PC-9 (cell line): ENCODE results near the gene VAV2.

Experiments
- EZH2 ChIP-seq: fragments of 200-600 bp; sonication (generic); IDR thresholded peaks from 2 replicates; pipeline ENCODE4 v1.8.0; 2017; ENCODE audit warnings: antibody characterized with exemption, low read depth
- TF ChIP-seq, protein P1 (sequence below): fragments of 200-600 bp; sonication (generic); conservative IDR thresholded peaks from 2 replicates; pipeline ENCODE4 v1.6.1; 2017; ENCODE audit warnings: mixed run types, antibody characterized with exemption, mild to moderate bottlenecking, moderate library complexity

DNA sequence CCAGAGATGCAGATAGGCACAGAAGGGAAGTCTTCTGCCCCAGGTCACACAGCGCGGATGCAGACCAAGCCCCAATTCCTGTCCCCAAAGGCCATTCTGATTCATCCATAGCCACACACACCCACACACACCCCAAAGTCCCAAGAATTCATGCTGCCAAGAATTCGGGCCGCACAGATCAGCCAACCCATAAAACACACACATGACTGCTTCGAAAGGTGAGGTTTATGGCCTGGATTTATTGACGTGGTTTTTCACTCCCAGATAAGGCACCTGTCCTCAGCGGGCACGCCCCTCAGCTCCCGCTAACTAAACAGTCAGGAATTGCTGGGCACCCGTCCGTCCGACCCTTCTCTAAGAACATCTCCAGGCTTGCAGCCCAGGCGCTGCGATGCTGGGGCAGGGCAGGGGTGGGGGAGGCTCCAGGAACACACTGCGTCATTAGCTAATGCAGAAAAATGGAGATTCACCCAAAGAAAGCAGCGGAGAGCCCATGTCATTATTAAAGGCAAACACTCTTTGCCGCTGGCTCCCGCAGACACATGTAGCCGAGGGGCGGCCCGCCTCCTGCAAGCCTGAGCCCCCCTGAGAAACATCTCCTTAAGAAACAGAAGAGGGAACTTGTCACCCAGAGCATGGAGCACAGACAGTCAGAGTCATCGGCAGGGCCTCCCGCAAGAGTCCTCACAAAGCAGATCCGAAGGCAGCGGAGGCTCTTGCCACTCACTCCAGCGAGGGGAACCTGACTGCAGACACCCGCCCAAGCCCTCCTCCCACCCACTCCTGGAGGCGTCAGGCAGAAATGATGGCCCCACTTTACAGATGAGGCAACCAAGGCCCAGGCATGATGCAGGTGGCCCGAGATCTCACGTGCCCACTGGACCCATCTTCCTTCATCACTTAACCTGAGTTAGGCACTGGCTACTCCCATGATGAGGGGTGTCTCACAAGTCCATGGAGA is 19.9 kb downstream of the VAV2 start:
- TF ChIP-seq, protein P1, sequence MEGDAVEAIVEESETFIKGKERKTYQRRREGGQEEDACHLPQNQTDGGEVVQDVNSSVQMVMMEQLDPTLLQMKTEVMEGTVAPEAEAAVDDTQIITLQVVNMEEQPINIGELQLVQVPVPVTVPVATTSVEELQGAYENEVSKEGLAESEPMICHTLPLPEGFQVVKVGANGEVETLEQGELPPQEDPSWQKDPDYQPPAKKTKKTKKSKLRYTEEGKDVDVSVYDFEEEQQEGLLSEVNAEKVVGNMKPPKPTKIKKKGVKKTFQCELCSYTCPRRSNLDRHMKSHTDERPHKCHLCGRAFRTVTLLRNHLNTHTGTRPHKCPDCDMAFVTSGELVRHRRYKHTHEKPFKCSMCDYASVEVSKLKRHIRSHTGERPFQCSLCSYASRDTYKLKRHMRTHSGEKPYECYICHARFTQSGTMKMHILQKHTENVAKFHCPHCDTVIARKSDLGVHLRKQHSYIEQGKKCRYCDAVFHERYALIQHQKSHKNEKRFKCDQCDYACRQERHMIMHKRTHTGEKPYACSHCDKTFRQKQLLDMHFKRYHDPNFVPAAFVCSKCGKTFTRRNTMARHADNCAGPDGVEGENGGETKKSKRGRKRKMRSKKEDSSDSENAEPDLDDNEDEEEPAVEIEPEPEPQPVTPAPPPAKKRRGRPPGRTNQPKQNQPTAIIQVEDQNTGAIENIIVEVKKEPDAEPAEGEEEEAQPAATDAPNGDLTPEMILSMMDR: no peak
- no peak for TF ChIP-seq EZH2
